Tibial artery (tissue), 4 donors: ENCODE measurements around the gene POMGNT2.
"Not testable (repeated sequence)": the region's sequence is repeated elsewhere in the genome, so short reads cannot be mapped to it uniquely, and the experiment has no call there.

Source experiments
- DNase-seq, 2 donors: peaks; one replicate each; pipeline ENCODE4 v3.0.0-alpha.2; 2019
- H3K27ac ChIP-seq, 2 donors: fragments of 200-600 bp; sonication (generic) in 1 of 2; 1 replicate in 1 of 2; 2 replicates in 1 of 2; pipeline ENCODE4 v1.5.1; 2018 to 2019; ENCODE audit warnings: mild to moderate bottlenecking in 1 of 2
- H3K27me3 ChIP-seq, 2 donors: fragments of 200-600 bp; sonication (generic) in 1 of 2; one replicate each; pipeline versions ENCODE4 v1.5.1 to v1.6.0; 2016 to 2019
- H3K36me3 ChIP-seq, 3 donors: fragments of 200-600 bp; sonication (generic) in 2 of 3; one replicate each; pipeline ENCODE4 v1.5.1; 2016 to 2019; ENCODE audit warnings: mild to moderate bottlenecking in 2 of 3
- H3K4me1 ChIP-seq, 4 donors: fragments of 200-600 bp; sonication (generic) in 2 of 4; 1 replicate in 3 of 4; 2 replicates in 1 of 4; pipeline ENCODE4 v1.5.1; 2016 to 2019
- H3K4me3 ChIP-seq, 2 donors: fragments of 200-600 bp; sonication (generic) in 1 of 2; 1 replicate in 1 of 2; 2 replicates in 1 of 2; pipeline ENCODE4 v1.5.1; 2018 to 2019; ENCODE audit warnings: mild to moderate bottlenecking in 2 of 2
- H3K9me3 ChIP-seq, 3 donors: fragments of 200-600 bp; sonication (generic) in 1 of 3; one replicate each; pipeline ENCODE4 v1.5.1; 2016 to 2019
- CTCF ChIP-seq, 2 experiments: fragments of 200-600 bp in 1 of 2; fragments of 450-650 bp in 1 of 2; IDR thresholded peaks; one replicate each; pipeline ENCODE4 v1.5.1; 2017 to 2019; ENCODE audit warnings: antibody characterized with exemption in 2 of 2, mild to moderate bottlenecking in 1 of 2, moderate library complexity in 1 of 2
- intact Hi-C: fragments of 100-400 bp; cut with DNase I; formaldehyde crosslinking; loops from one replicate; pipeline ENCODE4 v1.15.0; 2023; ENCODE audit warnings: low total_unique reads

The POMGNT2 gene

GRCh38 chr3:43074482-43074881, 31.4 kb downstream of the POMGNT2 start:
- DNase-seq, result no peak

GRCh38 chr3:43073836-43074220, 32.1 kb downstream of the POMGNT2 start:
- no peaks in the 10 kb centered on the region for H3K4me1 ChIP-seq
- intact Hi-C loops, result no loop called here
- TF ChIP-seq CTCF (IDR thresholded peaks at IDR 0.05), result no peak

More at GRCh38 chr3:43074482-43074881, 31.4 kb downstream of the POMGNT2 start:
- H3K9me3 ChIP-seq, result peaks cover 0 to 8% (median 0%) of the 10 kb centered on the region in 3 donors
- no peak overlapping the region for H3K27ac ChIP-seq
- H3K36me3 ChIP-seq, result peaks cover 6 to 14% (median 8%) of the 10 kb centered on the region in 3 donors
- no peaks in the 10 kb centered on the region for H3K4me1 ChIP-seq
- no peak overlapping the region for H3K4me3 ChIP-seq
- intact Hi-C loops, result no loop called here
- no peaks in the 10 kb centered on the region for H3K27me3 ChIP-seq
- TF ChIP-seq CTCF (IDR thresholded peaks at IDR 0.05), result no peak

GRCh38 chr3:43073116-43073835, 32.6 kb downstream of the POMGNT2 start:
- intact Hi-C loops, result no loop called here
- no peak overlapping the region for H3K27ac ChIP-seq
- no peak for DNase-seq
- TF ChIP-seq CTCF (IDR thresholded peaks at IDR 0.05), result no peak
- H3K9me3 ChIP-seq, result peaks cover 0 to 8% (median 0%) of the 10 kb centered on the region in 3 donors
- H3K4me3 ChIP-seq, result no peak overlapping the region
- H3K4me1 ChIP-seq, result no peaks in the 10 kb centered on the region
- H3K27me3 ChIP-seq, result no peaks in the 10 kb centered on the region
- H3K36me3 ChIP-seq, result peaks cover 0 to 4% (median 0%) of the 10 kb centered on the region in 3 donors

More at GRCh38 chr3:43073836-43074220, 32.1 kb downstream of the POMGNT2 start:
- no peak for DNase-seq
- Histone ChIP-seq H3K36me3 (peaks cover 0 to 10% (median 1%) of the 10 kb centered on the region in 3 donors), H3K9me3 (peaks cover 0 to 8% (median 0%) of the 10 kb centered on the region in 3 donors), H3K4me3 (no peak overlapping the region), H3K27ac (no peak overlapping the region), H3K27me3 (no peaks in the 10 kb centered on the region)

- H3K27me3 ChIP-seq, result no peaks in the 10 kb centered on the region
- H3K4me3 ChIP-seq, result no peak overlapping the region
- no peaks in the 10 kb centered on the region for H3K4me1 ChIP-seq
- no peak for TF ChIP-seq CTCF (IDR thresholded peaks at IDR 0.05)
- no peaks in the 10 kb centered on the region for H3K36me3 ChIP-seq
- DNase-seq, result no peak
- peaks cover 0 to 8% (median 0%) of the 10 kb centered on the region in 3 donors for H3K9me3 ChIP-seq
- no peak overlapping the region for H3K27ac ChIP-seq
- intact Hi-C loops, result no loop called here
Observed at GRCh38 chr3:43072361-43072760, 33.5 kb downstream of the POMGNT2 start.

GRCh38 chr3:43071313-43071893, 34.5 kb downstream of the POMGNT2 start:
- DNase-seq, result no peak
- TF ChIP-seq CTCF (IDR thresholded peaks at IDR 0.05), result peak; percentile 18
- H3K4me1 ChIP-seq, result no peaks in the 10 kb centered on the region
- intact Hi-C loops, result no loop called here
- peaks cover 0 to 8% (median 0%) of the 10 kb centered on the region in 3 donors for H3K9me3 ChIP-seq
- H3K36me3 ChIP-seq, result no peaks in the 10 kb centered on the region
- H3K27ac ChIP-seq, result no peak overlapping the region
- no peaks in the 10 kb centered on the region for H3K27me3 ChIP-seq
- H3K4me3 ChIP-seq, result no peak overlapping the region

GRCh38 chr3:43070670-43071069, 35.2 kb downstream of the POMGNT2 start:
- H3K27me3 ChIP-seq, H3K4me3 ChIP-seq, intact Hi-C loops, H3K36me3 ChIP-seq, H3K4me1 ChIP-seq, DNase-seq, H3K9me3 ChIP-seq, H3K27ac ChIP-seq: not testable (repeated sequence)
